ENCODE data around the gene TSPAN18.

The TSPAN18 gene

GRCh38 chr11:44782478-44782877 is 55.7 kb downstream of the TSPAN18 start:
- no peak for TF ChIP-seq CTCF (IDR thresholded peaks at IDR 0.05)

GRCh38 chr11:44784436-44784760 is 57.6 kb downstream of the TSPAN18 start:
- TF ChIP-seq CTCF (IDR thresholded peaks at IDR 0.05): no peak

- no peak for TF ChIP-seq CTCF (IDR thresholded peaks at IDR 0.05)
Measured at GRCh38 chr11:44784851-44785250, 58.1 kb downstream of the TSPAN18 start.

GRCh38 chr11:44785856-44786607 is 59.3 kb downstream of the TSPAN18 start:
- no peak for TF ChIP-seq CTCF (IDR thresholded peaks at IDR 0.05)

- TF ChIP-seq CTCF (IDR thresholded peaks at IDR 0.05): no peak
Measured at GRCh38 chr11:44787070-44787469, 60.3 kb downstream of the TSPAN18 start.

GRCh38 chr11:44787981-44788380 is 61.2 kb downstream of the TSPAN18 start:
- no peak for TF ChIP-seq CTCF (IDR thresholded peaks at IDR 0.05)

GRCh38 chr11:44788536-44789261 is 61.9 kb downstream of the TSPAN18 start:
- no peak for TF ChIP-seq CTCF (IDR thresholded peaks at IDR 0.05)
